Cardiac ventricle fibroblast (primary cell): ENCODE data around the gene INSIG1. TPM values are rescaled to one million over a fixed set of nuclear protein-coding genes. Genes with fewer than 3 reads are reported as not detected.

Experiments
- total RNA-seq: library from RNA; depleted of rRNA; stranded (reverse); fragments of >200 nt; gene quantifications from 2 replicates; pipeline ENCODE4 v1.2.3, GENCODE V29; 2015

INSIG1 gene
- total RNA-seq, result 84.2 and 95.4 TPM in 2 replicates

GRCh38 chr7:155297517-155298287 is at the start of gene INSIG1:
Gene INSIG1, plus strand, starts transcription at chr7:155297878. Its CDS starts 408 bp downstream, at chr7:155298286.

Other genes with a start within 250 kb of the INSIG1 start
- gene HTR5A, start 227.6 kb upstream of the INSIG1 start, total RNA-seq, result not detected in 2 replicates
- 0.37 TPM in 1 of 2 replicates, not detected in the other for gene EN2, start 160.3 kb downstream of the INSIG1 start, total RNA-seq
- not detected in 2 replicates for gene CNPY1, start 248.7 kb downstream of the INSIG1 start, total RNA-seq